HEK293 (cell line): Measurements from ENCODE around the gene TTF2.

Source experiments
- CTCF ChIA-PET: fragments of 350-600 bp; formaldehyde crosslinking; extraction: SDS; loops from one replicate; lab custom pipeline; 2021; ENCODE audit warnings: antibody characterized with exemption; lab: Yijun Ruan, JAX
- POLR2A ChIA-PET: fragments of 300-600 bp; formaldehyde crosslinking; extraction: SDS; loops from one replicate; lab custom pipeline; 2020; ENCODE audit warnings: antibody characterized with exemption, inconsistent platforms; lab: Yijun Ruan, JAX
- H3K27ac ChIP-seq: fragments of 200-500 bp; sonication (Bioruptor generic); 2 replicates; pipeline ENCODE4 v1.5.1; 2014; ENCODE audit warnings: low read depth, low read length, control low read depth, inconsistent platforms; ENCODE audit errors: extremely low read depth
- H3K36me3 ChIP-seq, 2 experiments: fragments of 200-500 bp in 1 of 2; sonication (Bioruptor generic) in 1 of 2; 1 replicate in 1 of 2; 2 replicates in 1 of 2; pipeline ENCODE4 v1.5.1; 2014 to 2017; ENCODE audit warnings: inconsistent platforms in 2 of 2, low read length in 2 of 2; ENCODE audit not compliant: control insufficient read depth in 2 of 2, insufficient read depth in 1 of 2
- H3K4me1 ChIP-seq: fragments of 200-500 bp; sonication (Bioruptor generic); 2 replicates; pipeline ENCODE4 v1.5.1; 2014; ENCODE audit warnings: mild to moderate bottlenecking, low read length, inconsistent platforms; ENCODE audit not compliant: control insufficient read depth, insufficient read depth
- H3K4me3 ChIP-seq: 2 replicates; pipeline ENCODE4 v1.5.1; 2011; ENCODE audit warnings: low read depth, mild to moderate bottlenecking, control low read depth, low read length, moderate library complexity
- H3K9me3 ChIP-seq: fragments of 200-500 bp; sonication (Bioruptor generic); 2 replicates; pipeline ENCODE4 v1.5.1; 2014; ENCODE audit warnings: low read depth, low read length, inconsistent platforms; ENCODE audit not compliant: control insufficient read depth, insufficient read depth
- BCL11B ChIP-seq: fragments of 450-650 bp; formaldehyde crosslinking; IDR thresholded peaks from 2 replicates; pipeline ENCODE4 v1.5.1; 2016; ENCODE audit warnings: low read depth, missing biosample characterization, missing genetic modification characterization
- KLF1 ChIP-seq: fragments of 450-650 bp; formaldehyde crosslinking; IDR thresholded peaks from 2 replicates; pipeline ENCODE4 v1.5.1; 2016; ENCODE audit warnings: missing biosample characterization, missing genetic modification characterization
- KLF9 ChIP-seq: fragments of 450-650 bp; formaldehyde crosslinking; IDR thresholded peaks from 2 replicates; pipeline ENCODE4 v1.5.1; 2016; ENCODE audit warnings: missing biosample characterization, missing genetic modification characterization, low read depth
- SP3 ChIP-seq: fragments of 450-650 bp; formaldehyde crosslinking; IDR thresholded peaks from 2 replicates; pipeline ENCODE4 v1.5.1; 2016; ENCODE audit warnings: missing biosample characterization, missing genetic modification characterization
- SP7 ChIP-seq: fragments of 450-650 bp; formaldehyde crosslinking; IDR thresholded peaks from 2 replicates; pipeline ENCODE4 v1.5.1; 2016; ENCODE audit warnings: missing biosample characterization, missing genetic modification characterization
- TRIM28 ChIP-seq: IDR thresholded peaks from 2 replicates; pipeline ENCODE4 v1.6.1; 2011; ENCODE audit warnings: low read length, control low read depth, borderline replicate concordance
- TSHZ1 ChIP-seq: fragments of 450-650 bp; formaldehyde crosslinking; IDR thresholded peaks from 2 replicates; pipeline ENCODE4 v1.5.1; 2016; ENCODE audit warnings: missing biosample characterization, missing genetic modification characterization, borderline replicate concordance
- ZBTB20 ChIP-seq: fragments of 450-650 bp; formaldehyde crosslinking; IDR thresholded peaks from 2 replicates; pipeline ENCODE4 v1.5.1; 2016; ENCODE audit warnings: missing biosample characterization, missing genetic modification characterization
- ZFHX2 ChIP-seq: fragments of 450-650 bp; formaldehyde crosslinking; conservative IDR thresholded peaks from 2 replicates; pipeline ENCODE4 v1.5.1; 2016; ENCODE audit warnings: missing biosample characterization, missing genetic modification characterization
- ZNF121 ChIP-seq: fragments of 450-650 bp; formaldehyde crosslinking; IDR thresholded peaks from 2 replicates; pipeline ENCODE4 v1.5.1; 2016; ENCODE audit warnings: missing biosample characterization, missing genetic modification characterization
- ZNF354C ChIP-seq: fragments of 450-650 bp; formaldehyde crosslinking; IDR thresholded peaks from 2 replicates; pipeline ENCODE4 v1.5.1; 2016; ENCODE audit warnings: missing biosample characterization, missing genetic modification characterization, low read depth, borderline replicate concordance
- ZNF37A ChIP-seq: fragments of 450-650 bp; IDR thresholded peaks from 2 replicates; pipeline ENCODE4 v1.5.1; 2018; ENCODE audit warnings: missing biosample characterization, missing genetic modification characterization
- ZNF398 ChIP-seq: fragments of 450-650 bp; formaldehyde crosslinking; IDR thresholded peaks from 2 replicates; pipeline ENCODE4 v1.5.1; 2017; ENCODE audit warnings: missing biosample characterization, missing genetic modification characterization
- ZNF433 ChIP-seq: fragments of 450-650 bp; formaldehyde crosslinking; IDR thresholded peaks from 2 replicates; pipeline ENCODE4 v1.5.1; 2016; ENCODE audit warnings: missing biosample characterization, missing genetic modification characterization, low read depth
- ZNF529 ChIP-seq: fragments of 450-650 bp; formaldehyde crosslinking; IDR thresholded peaks from 2 replicates; pipeline ENCODE4 v1.5.1; 2017; ENCODE audit warnings: missing genetic modification characterization, missing biosample characterization; ENCODE audit not compliant: insufficient replicate concordance
- ZNF558 ChIP-seq: fragments of 450-650 bp; formaldehyde crosslinking; IDR thresholded peaks from 2 replicates; pipeline ENCODE4 v1.5.1; 2016; ENCODE audit warnings: missing biosample characterization, missing genetic modification characterization
- ZNF677 ChIP-seq: fragments of 450-650 bp; IDR thresholded peaks from 2 replicates; pipeline ENCODE4 v1.5.0; 2018; ENCODE audit warnings: missing biosample characterization, mild to moderate bottlenecking, missing genetic modification characterization, moderate library complexity
- ZNF791 ChIP-seq: fragments of 450-650 bp; formaldehyde crosslinking; IDR thresholded peaks from 2 replicates; pipeline ENCODE4 v1.5.1; 2016; ENCODE audit warnings: missing biosample characterization, missing genetic modification characterization
- ZNF792 ChIP-seq: fragments of 450-650 bp; formaldehyde crosslinking; IDR thresholded peaks from 2 replicates; pipeline ENCODE4 v1.5.1; 2016; ENCODE audit warnings: missing biosample characterization, missing genetic modification characterization
- ZSCAN18 ChIP-seq: fragments of 450-650 bp; formaldehyde crosslinking; IDR thresholded peaks from 2 replicates; pipeline ENCODE4 v1.5.1; 2016; ENCODE audit warnings: missing biosample characterization, missing genetic modification characterization

TTF2 gene

GRCh38 chr1:117098287-117098890 is 38.3 kb downstream of the TTF2 start:
- Histone ChIP-seq H3K9me3 (no peaks in the 10 kb centered on the region), H3K36me3 (peaks cover 16 to 97% of the 10 kb centered on the region in 2 experiments; a peak in 2 of 3 replicates), H3K4me1 (no peaks in the 10 kb centered on the region)
- TF ChIP-seq ZNF558 (tag by site-specific recombination) (no peak), KLF9 (tag by site-specific recombination) (no peak), TSHZ1 (tag by site-specific recombination) (no peak), ZNF433 (tag by site-specific recombination) (no peak), ZFHX2 (tag by site-specific recombination) (no peak), ZNF121 (tag by site-specific recombination) (no peak), ZNF791 (tag by site-specific recombination) (no peak), ZNF398 (tag by site-specific recombination) (no peak), ZBTB20 (tag by site-specific recombination) (no peak), BCL11B (tag by site-specific recombination) (no peak), ZNF37A (tag by site-specific recombination) (no peak), ZNF529 (tag by site-specific recombination) (no peak)
- TF ChIP-seq, all 188 proteins: peak for 0
- POLR2A ChIA-PET: no interaction called here
- no peak overlapping the region for H3K27ac ChIP-seq
- H3K4me3 ChIP-seq: no peak overlapping the region
- CTCF ChIA-PET: interaction anchor here (1.8 kb wide), 1 partner anchor 9 kb away, joined by 4 read pairs; no protein-coding TSS in a partner anchor

GRCh38 chr1:117101334-117101733 is 41.2 kb downstream of the TTF2 start:
- ChIA-PET CTCF (interaction anchor here (0.6 kb wide), 1 partner anchor 1202 kb away, joined by 3 read pairs; no protein-coding TSS in a partner anchor), POLR2A (no interaction called here)
- H3K36me3 ChIP-seq: peaks cover 11 to 87% of the 10 kb centered on the region in 2 experiments; a peak in 2 of 3 replicates

More at GRCh38 chr1:117101334-117101733, 41.2 kb downstream of the TTF2 start:
- H3K27ac ChIP-seq: no peak overlapping the region
- H3K9me3 ChIP-seq: no peaks in the 10 kb centered on the region
- TF ChIP-seq KLF1: no peak
- TF ChIP-seq ZNF792 (tag by site-specific recombination): no peak
- no peak for TF ChIP-seq ZNF677
- TF ChIP-seq BCL11B (tag by site-specific recombination): no peak
- no peak for TF ChIP-seq TRIM28
- TF ChIP-seq SP7 (tag by site-specific recombination): no peak
- TF ChIP-seq ZSCAN18 (tag by site-specific recombination): no peak
- TF ChIP-seq ZNF354C (tag by site-specific recombination): no peak
- no peak for TF ChIP-seq SP3 (tag by site-specific recombination)
- H3K4me1 ChIP-seq: no peaks in the 10 kb centered on the region
- H3K4me3 ChIP-seq: no peak overlapping the region
